ENCODE results near the gene SP140L.

SP140L gene

DNA sequence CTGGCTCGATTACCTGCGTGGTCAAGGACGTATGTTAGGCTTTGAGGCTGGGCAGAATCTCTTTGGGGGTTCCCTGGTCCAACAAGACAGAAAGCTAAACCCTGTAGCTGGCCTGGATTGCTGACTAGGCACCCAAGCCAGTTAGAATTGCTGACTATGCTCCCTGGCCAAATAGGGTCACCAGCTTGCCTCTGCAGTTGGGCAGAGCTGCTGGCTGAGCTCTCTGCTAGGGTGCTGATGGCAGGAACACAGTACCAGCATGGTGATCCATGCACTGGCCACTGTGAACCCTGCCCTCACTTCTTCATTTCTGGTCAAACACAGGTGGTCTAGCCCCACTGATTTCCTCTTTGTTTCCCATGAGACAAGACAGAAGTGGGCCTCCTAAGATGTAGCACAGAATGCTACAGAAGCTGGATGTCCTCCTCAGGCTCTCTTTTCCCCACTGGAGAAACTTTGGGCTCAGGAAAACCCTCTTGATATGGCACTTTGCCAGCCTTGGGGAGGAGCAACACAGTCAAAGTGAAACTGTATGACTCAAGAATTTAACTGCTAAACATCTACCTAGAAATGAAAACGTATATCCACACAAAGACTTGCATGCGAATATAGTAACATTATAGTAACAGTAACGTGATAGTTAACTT, 20.8 kb downstream of the SP140L start:
- peak; percentile 38 for DNase-seq (ENCODE audit: low read depth)
- no peak for TF ChIP-seq CTCF (IDR thresholded peaks at IDR 0.05; ENCODE audit: insufficient read depth, low read depth, low read length, missing control alignments)
- H3K4me3 ChIP-seq (ENCODE audit: low read length) = no peak overlapping the region

- DNase-seq (ENCODE audit: low read depth) = no peak
- no peak overlapping the region for H3K4me3 ChIP-seq (ENCODE audit: low read length)
- TF ChIP-seq CTCF (IDR thresholded peaks at IDR 0.05; ENCODE audit: insufficient read depth, low read depth, low read length, missing control alignments) = no peak
Measured at GRCh38 chr2:230348787-230349186, 21.8 kb downstream of the SP140L start.

DNA sequence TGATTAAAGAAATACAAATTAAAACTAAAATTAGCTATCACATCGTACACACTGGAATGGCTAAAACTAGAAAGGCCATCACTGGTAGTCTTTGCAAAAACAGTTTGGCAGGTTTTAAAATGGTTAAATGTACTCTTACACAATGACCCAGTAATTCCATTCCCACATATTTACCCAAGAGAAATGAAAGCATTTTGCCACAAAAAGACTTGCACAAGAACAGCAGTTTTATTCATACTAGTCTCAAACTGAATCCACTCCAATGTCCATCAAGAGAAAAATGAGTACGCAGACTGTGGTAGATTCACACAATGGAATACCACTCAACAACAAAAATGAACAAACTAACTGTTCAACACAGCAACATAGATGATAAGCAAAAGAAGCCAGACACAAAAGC, 29.1 kb downstream of the SP140L start:
- no peak for DNase-seq (ENCODE audit: low read depth)
- H3K4me3 ChIP-seq (ENCODE audit: low read length) = no peak overlapping the region
- TF ChIP-seq CTCF (IDR thresholded peaks at IDR 0.05; ENCODE audit: insufficient read depth, low read depth, low read length, missing control alignments) = no peak

DNA sequence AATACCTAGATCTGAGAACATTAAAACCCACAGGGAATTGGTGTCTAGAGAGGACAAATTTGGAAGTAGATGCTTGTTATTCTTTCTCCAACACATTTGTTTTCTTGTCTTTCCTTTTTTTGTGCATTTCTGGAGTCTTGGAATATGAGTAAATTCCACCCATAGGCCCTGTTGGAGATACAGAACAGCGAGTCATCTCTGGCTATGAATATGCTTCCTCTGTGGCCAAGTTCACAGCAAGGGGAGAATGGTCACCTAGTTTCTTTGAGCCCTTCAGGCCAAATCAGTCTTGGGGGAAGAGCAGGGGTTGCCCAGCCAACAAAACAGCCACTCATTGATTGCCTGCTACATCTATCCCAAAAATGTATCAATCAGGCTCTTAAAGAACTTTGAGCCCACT, 31.3 kb downstream of the SP140L start:
- peak; percentile 10 for DNase-seq (ENCODE audit: low read depth)
- TF ChIP-seq CTCF (IDR thresholded peaks at IDR 0.05; ENCODE audit: insufficient read depth, low read depth, low read length, missing control alignments) = no peak
- no peak overlapping the region for H3K4me3 ChIP-seq (ENCODE audit: low read length)

DNA sequence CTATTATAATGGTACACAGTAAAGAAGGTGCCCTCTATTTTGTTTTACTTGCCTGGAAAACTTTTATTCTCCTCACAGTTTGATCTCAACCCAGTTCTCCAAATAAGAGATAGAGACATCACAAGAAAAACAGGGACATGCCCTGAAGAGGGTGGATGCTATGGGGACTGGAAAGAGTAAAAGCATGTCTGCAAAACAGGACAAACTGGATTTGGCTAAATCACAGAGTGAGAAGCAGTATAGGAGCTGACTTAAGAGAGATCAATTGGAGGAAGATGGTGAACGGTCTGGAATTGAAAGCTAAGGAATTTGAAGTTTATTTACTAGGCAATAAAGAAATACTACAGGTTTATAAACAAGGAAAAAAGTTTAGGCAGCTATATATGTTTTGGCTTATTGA, 33.0 kb downstream of the SP140L start:
- peak; percentile 67 for DNase-seq (ENCODE audit: low read depth)
- no peak for TF ChIP-seq CTCF (IDR thresholded peaks at IDR 0.05; ENCODE audit: insufficient read depth, low read depth, low read length, missing control alignments)
- no peak overlapping the region for H3K4me3 ChIP-seq (ENCODE audit: low read length)

GRCh38 chr2:230362030-230362691, 35.2 kb downstream of the SP140L start:
- no peak overlapping the region for H3K4me3 ChIP-seq (ENCODE audit: low read length)
- TF ChIP-seq CTCF (IDR thresholded peaks at IDR 0.05; ENCODE audit: insufficient read depth, low read depth, low read length, missing control alignments) = no peak
- DNase-seq (ENCODE audit: low read depth) = no peak

DNA sequence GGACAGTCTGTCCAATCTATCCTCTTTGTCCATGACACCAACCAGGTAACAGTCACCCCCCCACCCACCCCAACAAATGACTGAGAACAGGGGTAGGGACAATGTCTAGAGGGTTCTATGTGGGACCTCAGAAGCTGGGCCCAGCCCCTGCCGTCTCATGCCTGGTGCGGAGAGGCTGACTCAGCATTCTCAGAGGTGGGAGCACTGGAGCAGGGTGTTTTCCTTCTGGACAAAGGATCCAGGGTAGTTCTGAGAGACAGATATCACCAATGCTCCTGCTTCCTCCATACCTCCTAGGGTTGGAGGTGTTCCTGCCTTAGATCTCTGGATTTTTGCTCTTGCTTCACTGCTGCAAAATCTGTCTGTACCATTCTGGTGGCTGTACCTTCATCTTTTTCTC, 55.1 kb downstream of the SP140L start:
- no peak for DNase-seq (ENCODE audit: low read depth)
- no peak for TF ChIP-seq CTCF (IDR thresholded peaks at IDR 0.05; ENCODE audit: insufficient read depth, low read depth, low read length, missing control alignments)

More for the DNA sequence above, 55.1 kb downstream of the SP140L start:
- H3K4me3 ChIP-seq (ENCODE audit: low read length) = no peak overlapping the region

Data from epithelial cell of esophagus (primary cell).